Sigmoid colon (tissue), 7 donors: ENCODE results near the gene CACNG3. TPM values are rescaled to one million over a fixed set of nuclear protein-coding genes. Genes with fewer than 3 reads are reported as not detected.
"Not testable (repeated sequence)": the region's sequence is repeated elsewhere in the genome, so short reads cannot be mapped to it uniquely, and the experiment has no call there.

ENCODE experiments used
- DNase-seq: peaks from one replicate; pipeline ENCODE4 v3.0.0-alpha.2; 2019
- H3K27ac ChIP-seq, 4 donors: fragments of 200-600 bp; sonication (generic); one replicate each; pipeline ENCODE4 v1.5.1; 2016 to 2019; ENCODE audit warnings: mild to moderate bottlenecking in 1 of 4
- H3K27me3 ChIP-seq, 3 donors: fragments of 200-600 bp; sonication (generic); one replicate each; pipeline ENCODE4 v1.5.1; 2019; ENCODE audit warnings: mild to moderate bottlenecking in 1 of 3
- H3K36me3 ChIP-seq, 4 donors: fragments of 200-600 bp; sonication (generic); one replicate each; pipeline ENCODE4 v1.5.1; 2016 to 2019
- H3K4me1 ChIP-seq, 4 donors: fragments of 200-600 bp; sonication (generic); one replicate each; pipeline ENCODE4 v1.5.1; 2017 to 2019
- H3K4me3 ChIP-seq, 4 donors: fragments of 200-600 bp; sonication (generic); one replicate each; pipeline ENCODE4 v1.5.1; 2017 to 2019; ENCODE audit warnings: mild to moderate bottlenecking in 2 of 4, moderate library complexity in 1 of 4
- H3K9me3 ChIP-seq, 4 donors: fragments of 200-600 bp in 3 of 4; sonication (generic) in 3 of 4; one replicate each; pipeline versions ENCODE4 v1.5.1 to v1.6.1; 2013 to 2019
- CTCF ChIP-seq, 4 experiments: fragments of 450-650 bp in 3 of 4; fragments of 200-600 bp in 1 of 4; IDR thresholded peaks; one replicate each; pipeline ENCODE4 v1.5.1; 2016 to 2019; ENCODE audit warnings: antibody characterized with exemption in 4 of 4, mild to moderate bottlenecking in 3 of 4, moderate library complexity in 2 of 4
- EP300 ChIP-seq, 4 donors: sonication (generic); formaldehyde crosslinking; IDR thresholded peaks; one replicate each; pipeline ENCODE4 v1.6.1; 2017; ENCODE audit warnings: antibody characterized with exemption in 4 of 4
- POLR2A ChIP-seq, 2 donors: fragments of 450-650 bp; IDR thresholded peaks; one replicate each; pipeline ENCODE4 v1.6.1; 2016; ENCODE audit warnings: antibody characterized with exemption in 2 of 2, mild to moderate bottlenecking in 2 of 2, moderate library complexity in 2 of 2
- POLR2AphosphoS5 ChIP-seq, 4 donors: sonication (generic); formaldehyde crosslinking; IDR thresholded peaks; one replicate each; pipeline ENCODE4 v1.6.1; 2017; ENCODE audit warnings: antibody characterized with exemption in 4 of 4
- WGBS, 2 donors: extraction: QIAGEN DNeasy Blood & Tissue Kit; methylation state at CpG; one replicate each; pipeline ENCODE4 v1.1.7; 2013; 5-methylcytosine and 5-hydroxymethylcytosine counted together
- intact Hi-C: fragments of 100-400 bp; cut with DNase I; formaldehyde crosslinking; loops from one replicate; pipeline ENCODE4 v1.15.1; 2023
- polyA plus RNA-seq, 3 donors: library from polyadenylated mRNA; stranded (reverse); fragments of 200-250 nt; gene quantifications; one replicate each; pipeline ENCODE4 v1.2.3, GENCODE V29; 2013
- total RNA-seq, 4 donors: library from RNA; depleted of rRNA; stranded (reverse); fragments of >200 nt; gene quantifications; one replicate each; pipeline ENCODE4 v1.1.0, GENCODE V29; 2016
- donor health status: healthy with polysubstance abuse.
- donor health status: Bipolar disorder and iron deficiency.
- donor health status: healthy.

Gene CACNG3
- total and polyA plus RNA-seq, 7 donors: not detected

- H3K9me3 ChIP-seq: no peaks in the 10 kb centered on the region
- DNase-seq: no peak
- no peak overlapping the region for H3K4me3 ChIP-seq
- no peaks in the 10 kb centered on the region for H3K36me3 ChIP-seq
- 31 to 50% methylated on average over 3 of the region's 3 CpGs for WGBS, 2 donors
- no peaks in the 10 kb centered on the region for H3K27me3 ChIP-seq
- intact Hi-C loops: no loop called here
- TF ChIP-seq EP300 (IDR thresholded peaks at IDR 0.05) (no peak), POLR2AphosphoS5 (IDR thresholded peaks at IDR 0.05) (no peak), CTCF (IDR thresholded peaks at IDR 0.05) (no peak), POLR2A (IDR thresholded peaks at IDR 0.05) (no peak)
- H3K27ac ChIP-seq: no peak overlapping the region
- H3K4me1 ChIP-seq: no peaks in the 10 kb centered on the region
Measured at GRCh38 chr16:24297375-24297774, 41.2 kb downstream of the CACNG3 start.

- H3K4me3 ChIP-seq: no peak overlapping the region
- TF ChIP-seq POLR2A (IDR thresholded peaks at IDR 0.05): no peak
- DNase-seq: no peak
- no peaks in the 10 kb centered on the region for H3K27me3 ChIP-seq
- H3K27ac ChIP-seq: no peak overlapping the region
- WGBS, 2 donors: 80 to 89% methylated on average over 5 of the region's 5 CpGs
- no peaks in the 10 kb centered on the region for H3K9me3 ChIP-seq
- no peaks in the 10 kb centered on the region for H3K4me1 ChIP-seq
- H3K36me3 ChIP-seq: no peaks in the 10 kb centered on the region
- intact Hi-C loops: no loop called here
Measured at GRCh38 chr16:24298548-24299167, 42.5 kb downstream of the CACNG3 start.

- H3K4me1 ChIP-seq, H3K27me3 ChIP-seq, H3K9me3 ChIP-seq, H3K36me3 ChIP-seq, DNase-seq, H3K27ac ChIP-seq, H3K4me3 ChIP-seq, intact Hi-C loops: not testable (repeated sequence)
- 75 to 85% methylated on average over 6 of the region's 6 CpGs for WGBS, 2 donors
Measured at GRCh38 chr16:24300750-24301149, 44.6 kb downstream of the CACNG3 start.

GRCh38 chr16:24302636-24303035 lies 46.5 kb downstream of the CACNG3 start:
- DNase-seq: peak; percentile 32
- no peaks in the 10 kb centered on the region for H3K27me3 ChIP-seq
- intact Hi-C loops: no loop called here
- no peak overlapping the region for H3K27ac ChIP-seq
- H3K9me3 ChIP-seq: no peaks in the 10 kb centered on the region
- 75 to 83% methylated on average over 8 of the region's 8 CpGs for WGBS, 2 donors
- H3K4me1 ChIP-seq: no peaks in the 10 kb centered on the region
- H3K4me3 ChIP-seq: no peak overlapping the region
- no peaks in the 10 kb centered on the region for H3K36me3 ChIP-seq
- TF ChIP-seq CTCF (IDR thresholded peaks at IDR 0.05) (no peak), POLR2AphosphoS5 (IDR thresholded peaks at IDR 0.05) (no peak), POLR2A (IDR thresholded peaks at IDR 0.05) (no peak)

- intact Hi-C loops: no loop called here
- Histone ChIP-seq H3K4me3 (no peak overlapping the region), H3K27me3 (peaks cover 0 to 3% (median 0%) of the 10 kb centered on the region in 3 donors), H3K9me3 (no peaks in the 10 kb centered on the region), H3K27ac (no peak overlapping the region), H3K36me3 (no peaks in the 10 kb centered on the region), H3K4me1 (no peaks in the 10 kb centered on the region)
- 73 to 86% methylated on average over 5 of the region's 5 CpGs for WGBS, 2 donors
- TF ChIP-seq POLR2A (IDR thresholded peaks at IDR 0.05) (no peak), POLR2AphosphoS5 (IDR thresholded peaks at IDR 0.05) (no peak), CTCF (IDR thresholded peaks at IDR 0.05) (no peak), EP300 (IDR thresholded peaks at IDR 0.05) (no peak)
- peak; percentile 6 for DNase-seq
Measured at GRCh38 chr16:24308200-24308599, 52.1 kb downstream of the CACNG3 start.
